HG03066 (cell line): Measurements from ENCODE around the gene PIP4K2A.
"Not testable (repeated sequence)": the region's sequence is repeated elsewhere in the genome, so short reads cannot be mapped to it uniquely, and the experiment has no call there.

Source experiments
- ATAC-seq: cut with Tn5 transposase; IDR thresholded peaks from one replicate; pipeline ENCODE4 v1.9.1; 2021; ENCODE audit warnings: low read depth; ENCODE audit not compliant: unreplicated experiment

The PIP4K2A gene

DNA sequence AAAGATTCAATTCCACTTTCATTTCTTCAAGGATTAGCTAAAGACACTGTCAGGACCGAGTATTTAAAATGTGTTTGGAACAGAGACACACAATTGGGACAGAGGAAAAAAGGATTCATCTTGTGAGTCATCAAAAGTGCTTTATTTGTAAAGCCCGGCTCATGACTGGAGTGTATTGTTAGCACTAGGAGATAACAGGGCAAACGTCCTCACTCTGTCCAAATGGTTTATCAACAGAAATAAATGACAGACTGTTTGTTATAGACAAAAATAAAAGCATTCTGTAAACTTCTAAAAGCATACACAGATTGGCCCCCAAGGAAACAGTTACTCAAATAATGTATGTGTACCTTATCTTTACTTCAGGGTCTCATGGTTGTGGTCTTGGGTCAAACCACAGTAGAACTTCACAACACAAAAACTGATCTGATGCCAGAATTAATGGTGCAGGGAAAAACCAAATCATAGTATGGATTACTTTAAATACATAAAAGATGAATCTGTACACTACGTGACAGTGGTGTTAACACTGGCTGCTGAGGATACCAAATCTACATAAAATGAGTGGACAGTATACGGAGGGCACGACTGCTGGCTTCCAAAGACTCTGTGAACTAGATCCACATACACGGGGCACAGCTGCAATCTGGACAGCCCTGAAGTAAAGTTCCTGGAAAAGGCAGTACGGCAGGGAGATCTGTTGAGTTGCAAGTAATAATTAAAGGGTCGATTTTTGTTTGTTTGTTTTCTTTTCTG, 179.4 kb downstream of the PIP4K2A start:
- no peak for ATAC-seq

DNA sequence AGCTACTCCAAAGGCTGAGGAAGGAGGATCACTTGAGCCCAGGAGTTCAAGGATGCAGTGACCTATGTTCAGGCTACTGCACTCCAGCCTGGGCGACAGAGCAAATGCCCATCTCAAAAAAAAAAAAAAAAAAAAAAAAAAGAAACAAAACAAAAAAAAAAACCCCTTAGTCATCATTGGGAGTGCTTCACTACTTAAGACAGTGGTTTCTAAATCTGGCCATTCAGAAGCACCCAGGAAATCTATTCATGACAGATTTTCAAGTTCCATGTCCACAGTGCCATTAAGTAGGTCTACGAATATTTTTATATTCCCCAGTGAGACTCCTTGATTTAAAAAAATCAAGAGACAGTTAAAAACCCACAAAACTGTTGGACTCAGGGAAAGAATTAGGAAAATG, 182.9 kb downstream of the PIP4K2A start:
- ATAC-seq, result no peak

- no peak for ATAC-seq
These were observed 183.4 kb downstream of the PIP4K2A start for GRCh38 chr10:22531008-22531407.

- no peak for ATAC-seq
These were observed 186.9 kb downstream of the PIP4K2A start for GRCh38 chr10:22527520-22527919.

GRCh38 chr10:22524333-22524732, 190.0 kb downstream of the PIP4K2A start:
- ATAC-seq, result not testable (repeated sequence)

DNA sequence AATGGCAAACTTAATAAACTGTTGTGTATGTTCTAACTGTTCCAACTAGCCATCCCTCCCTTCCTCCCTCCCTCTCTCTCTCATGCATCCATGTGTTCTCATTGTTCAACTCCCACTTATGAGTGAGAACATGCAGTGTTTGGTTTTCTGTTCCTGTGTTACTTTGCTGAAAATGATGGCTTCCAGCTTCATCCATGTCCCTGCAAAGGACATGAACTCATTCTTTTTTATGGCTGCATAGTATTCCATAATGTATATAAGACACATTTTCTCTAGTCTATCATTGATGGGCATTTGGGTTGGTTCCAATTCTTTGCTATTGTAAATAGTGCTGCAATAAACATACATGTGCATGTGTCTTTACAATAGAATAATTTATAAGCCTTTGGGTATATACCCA, 193.7 kb downstream of the PIP4K2A start:
- not testable (repeated sequence) for ATAC-seq

GRCh38 chr10:22518167-22518724, 196.1 kb downstream of the PIP4K2A start:
- no peak for ATAC-seq

DNA sequence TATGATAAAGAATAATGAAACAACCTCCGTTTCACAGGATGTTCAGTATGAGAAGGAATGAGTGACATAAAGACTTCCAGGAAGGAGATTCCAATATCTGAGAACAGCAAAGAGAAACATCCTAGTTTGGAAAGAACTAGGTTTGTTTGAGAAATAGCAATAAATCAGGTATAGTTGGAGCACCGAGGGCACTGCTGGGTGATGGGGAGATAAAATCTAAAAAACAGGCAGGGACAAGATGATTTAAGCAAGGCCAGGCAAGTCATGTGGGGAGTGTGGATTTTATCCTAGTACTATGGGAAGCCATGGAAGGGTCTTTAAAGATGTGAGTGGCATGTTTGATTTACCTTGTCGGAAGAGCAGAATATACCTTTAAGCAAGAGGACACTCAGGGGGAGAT, 199.4 kb downstream of the PIP4K2A start:
- ATAC-seq, result no peak

DNA sequence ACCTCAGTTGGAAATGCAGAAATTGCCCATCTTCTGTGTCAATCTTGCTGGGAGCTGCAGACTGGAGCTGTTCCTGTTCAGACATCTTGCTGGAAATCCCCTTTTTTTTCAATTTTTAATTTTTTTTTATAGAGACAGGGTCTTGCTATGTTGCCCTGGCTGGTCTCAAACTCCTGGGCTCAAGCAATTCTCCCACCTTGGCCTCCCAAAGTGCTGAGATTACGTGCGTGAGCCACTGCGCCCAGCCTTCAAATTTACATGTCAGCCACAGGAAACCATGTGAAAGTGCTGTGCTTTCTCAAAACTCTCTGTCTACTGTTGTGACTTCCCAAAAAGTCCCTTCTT, 200.0 kb downstream of the PIP4K2A start:
- not testable (repeated sequence) for ATAC-seq

DNA sequence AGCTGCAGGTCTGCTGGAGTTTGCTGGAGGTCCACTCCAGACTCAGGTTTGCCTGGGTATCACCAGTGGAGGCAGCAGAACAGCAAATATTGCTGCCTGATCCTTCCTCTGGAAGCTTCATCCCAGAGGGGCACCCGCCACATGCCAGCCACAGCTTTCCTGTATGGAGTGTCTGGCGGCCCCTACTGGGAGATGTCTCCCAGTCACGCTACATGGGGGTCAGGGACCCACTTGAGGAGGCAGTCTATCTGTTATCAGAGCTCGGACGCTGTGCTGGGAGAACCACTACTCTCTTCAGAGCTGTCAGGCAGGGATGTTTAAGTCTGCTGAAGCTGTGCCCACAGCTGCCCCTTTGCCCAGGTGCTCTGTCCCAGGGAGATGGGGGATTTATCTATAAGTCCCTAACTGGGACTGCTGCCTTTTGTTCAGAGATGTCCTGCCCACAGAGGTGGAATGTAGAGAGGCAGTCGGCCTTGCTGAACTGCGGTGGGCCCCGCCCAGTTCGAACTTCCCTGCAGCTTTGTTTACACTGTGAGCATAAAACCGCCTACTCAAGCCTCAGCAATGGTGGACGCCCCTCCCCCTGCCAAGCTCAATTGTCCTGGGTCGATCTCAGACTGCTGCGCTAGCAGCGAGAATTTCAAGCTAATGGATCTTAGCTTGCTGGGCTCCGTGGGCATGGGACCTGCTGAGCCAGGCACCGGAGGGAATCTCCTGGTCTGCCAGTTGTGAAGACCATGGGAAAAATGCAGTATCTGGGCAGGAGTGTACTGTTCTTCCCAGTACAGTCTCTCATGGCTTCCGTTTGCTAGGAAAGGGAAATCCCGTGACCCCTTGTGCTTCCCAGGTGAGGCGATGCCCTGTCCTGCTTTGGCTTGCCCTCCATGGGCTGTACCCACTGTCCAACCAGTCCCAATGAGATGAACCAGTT, 200.6 kb downstream of the PIP4K2A start:
- ATAC-seq, result not testable (repeated sequence)

- not testable (repeated sequence) for ATAC-seq
These were observed 202.4 kb downstream of the PIP4K2A start for GRCh38 chr10:22512015-22512414.

DNA sequence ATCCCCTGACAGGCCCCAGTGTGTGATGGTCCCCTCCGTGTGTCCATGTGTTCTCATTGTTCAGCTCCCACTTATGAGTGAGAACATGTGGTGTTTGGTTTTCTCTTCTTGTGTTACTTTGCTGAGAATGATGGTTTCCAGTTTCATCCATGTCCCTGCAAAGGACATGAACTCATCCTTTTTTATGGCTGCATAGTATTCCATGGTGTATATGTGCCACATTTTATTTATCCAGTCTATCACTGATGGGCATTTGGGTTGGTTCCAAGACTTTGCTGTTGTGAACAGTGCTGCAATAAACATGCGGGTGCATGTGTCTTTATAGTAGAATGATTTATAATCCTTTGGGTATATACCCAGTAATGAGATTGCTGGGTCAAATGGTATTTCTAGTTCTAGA, 206.2 kb downstream of the PIP4K2A start:
- not testable (repeated sequence) for ATAC-seq

DNA sequence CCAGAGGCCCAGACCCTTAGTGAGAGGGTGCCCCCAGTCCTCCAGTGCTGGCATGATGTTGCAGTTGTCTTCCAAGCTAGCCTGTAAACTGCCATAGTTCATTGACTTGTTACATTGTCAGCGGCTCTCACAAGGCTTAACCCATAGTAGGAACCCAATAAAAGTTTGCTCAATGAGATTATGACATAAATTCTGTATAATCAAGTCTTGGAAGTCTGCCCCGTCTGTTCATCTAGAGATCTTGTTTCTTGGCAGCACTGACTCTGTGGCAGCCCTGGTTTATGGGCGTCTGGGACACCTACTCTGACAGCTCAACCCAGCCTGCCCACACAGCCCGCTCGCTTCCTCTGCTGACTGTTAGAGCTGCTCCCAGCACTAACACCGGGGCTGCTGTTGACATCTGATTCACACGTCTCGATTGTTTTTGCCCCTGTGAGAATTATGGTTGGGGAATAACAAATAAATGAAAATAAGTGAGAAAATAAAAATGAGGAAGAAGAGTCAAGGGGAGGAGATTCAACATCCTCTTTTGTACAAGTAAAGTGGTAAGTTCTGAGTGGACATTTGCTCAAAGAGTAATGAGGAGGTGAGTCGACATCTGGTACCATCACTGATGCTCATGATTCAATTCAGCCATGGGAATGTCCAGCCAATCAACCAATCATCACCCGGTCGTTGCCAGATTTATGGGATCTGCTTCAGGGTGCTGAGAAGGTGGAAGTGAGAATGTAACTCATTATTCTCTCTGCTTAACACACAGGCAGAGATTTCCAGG, 208.3 kb downstream of the PIP4K2A start:
- ATAC-seq, result no peak

DNA sequence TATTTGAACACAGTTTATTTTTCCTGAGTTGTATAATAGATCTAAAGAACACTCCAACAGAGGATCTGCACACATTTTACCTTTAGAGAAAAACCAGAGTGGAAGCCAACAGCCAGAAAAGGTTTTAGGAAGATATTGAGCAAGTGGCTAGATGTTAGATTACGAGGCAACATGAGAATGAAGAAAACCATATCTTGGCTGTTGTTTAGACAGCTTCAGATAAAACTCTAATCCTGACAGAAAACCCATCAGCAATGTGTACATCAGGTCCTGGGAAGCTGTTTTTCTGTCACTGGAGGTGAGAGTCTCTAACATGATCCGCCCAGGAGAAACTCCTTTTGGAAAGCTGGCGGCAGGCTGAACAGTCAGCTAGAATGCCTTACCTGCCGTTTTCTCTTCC, 209.6 kb downstream of the PIP4K2A start:
- ATAC-seq, result no peak

DNA sequence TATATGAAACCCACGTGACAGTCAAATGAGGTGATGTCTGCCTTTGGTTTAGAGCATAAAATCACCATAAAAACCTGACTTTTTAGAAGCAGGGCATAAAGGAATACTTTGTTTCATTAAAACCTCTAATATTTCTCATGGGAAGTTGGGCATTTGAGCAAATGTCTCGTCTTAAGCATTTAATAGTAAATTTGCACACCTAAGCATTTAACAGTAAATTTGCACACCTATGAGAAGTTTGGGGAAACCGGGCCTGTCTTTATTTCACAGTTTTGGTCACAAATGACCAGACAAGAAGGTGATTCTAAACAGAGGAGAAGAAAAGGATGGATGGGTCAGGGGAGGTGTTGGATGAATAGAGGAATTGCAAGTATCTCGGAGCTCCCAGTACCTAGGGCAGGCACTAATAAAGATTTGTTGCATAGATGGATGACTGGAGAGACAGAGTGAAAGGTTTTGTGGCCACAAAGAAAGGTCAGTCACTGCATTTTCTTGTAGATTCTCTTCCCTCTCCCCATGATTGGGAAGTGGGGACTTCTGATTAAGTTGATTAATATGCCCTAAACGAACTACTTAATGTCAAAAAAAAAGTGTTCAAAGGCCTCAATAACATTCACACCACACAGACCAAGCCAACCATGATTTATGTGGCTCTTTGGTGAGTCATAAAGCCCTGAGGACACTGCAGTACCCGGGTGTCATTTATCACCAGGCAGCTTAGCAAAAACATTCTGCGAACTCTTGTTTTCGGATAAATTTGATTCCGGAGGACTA, 210.9 kb downstream of the PIP4K2A start:
- ATAC-seq, result no peak

GRCh38 chr10:22501863-22502262, 212.5 kb downstream of the PIP4K2A start:
- no peak for ATAC-seq

DNA sequence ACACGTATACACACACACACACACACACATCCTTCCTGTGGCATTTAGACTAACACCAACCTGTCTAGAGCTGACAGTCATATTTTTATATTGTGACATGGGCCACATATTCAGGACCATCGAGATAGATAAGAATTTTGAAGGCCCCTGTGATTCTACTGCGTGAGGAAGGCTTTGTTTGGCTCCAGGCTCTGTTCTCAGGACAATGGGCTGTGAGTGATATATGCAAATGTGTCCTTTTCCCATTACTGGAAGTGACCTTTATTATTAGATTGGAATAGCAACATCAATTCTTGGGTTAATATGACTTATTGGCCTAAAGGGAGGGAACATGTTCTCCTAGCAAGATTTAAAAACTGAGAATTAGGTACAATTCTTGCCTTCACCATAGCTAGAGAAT, 213.0 kb downstream of the PIP4K2A start:
- ATAC-seq, result no peak

- no peak for ATAC-seq
These were observed 213.6 kb downstream of the PIP4K2A start for GRCh38 chr10:22500656-22501340.

DNA sequence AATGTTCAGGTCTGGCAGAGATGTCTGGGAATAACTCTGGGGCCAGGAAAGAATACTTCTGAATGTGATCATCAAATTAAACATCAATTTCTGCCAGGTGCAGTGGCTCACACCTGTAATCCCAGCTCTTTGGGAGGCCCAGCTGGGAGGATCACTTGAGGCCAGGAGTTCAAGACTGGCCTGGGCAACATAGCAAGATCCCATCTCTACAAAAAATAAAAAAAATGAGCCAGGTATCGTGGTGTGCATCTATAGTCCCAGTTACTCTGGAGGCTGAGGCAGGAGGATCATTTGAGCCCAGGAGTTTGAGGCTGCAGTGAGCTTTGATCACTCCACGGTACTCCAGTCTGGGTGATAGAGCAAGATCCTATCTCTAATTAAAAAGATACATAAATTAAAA, 214.4 kb downstream of the PIP4K2A start:
- not testable (repeated sequence) for ATAC-seq
